IMR-90 (cell line): ENCODE measurements around the gene TAPT1.

Experiments used
- CEBPB ChIP-seq: IDR thresholded peaks from 2 replicates; pipeline ENCODE4 v1.6.1; 2012; ENCODE audit warnings: low read depth, low read length, improper control_type of control experiment
- CHD1 ChIP-seq: IDR thresholded peaks from 2 replicates; pipeline ENCODE4 v1.6.1; 2012; ENCODE audit warnings: low read depth, low read length, improper control_type of control experiment
- POLR2A ChIP-seq: IDR thresholded peaks from 2 replicates; pipeline ENCODE4 v1.6.1; 2012; ENCODE audit warnings: mild to moderate bottlenecking, low read depth, low read length
- RAD21 ChIP-seq: IDR thresholded peaks from 2 replicates; pipeline ENCODE4 v1.6.1; 2012; ENCODE audit warnings: low read length, improper control_type of control experiment
- SMC3 ChIP-seq: fragments of 150-350 bp; IDR thresholded peaks from 2 replicates; pipeline ENCODE4 v1.6.1; 2016; ENCODE audit warnings: low read depth, mild to moderate bottlenecking, antibody characterized with exemption, low read length, moderate library complexity
- TF ChIP-seq, protein P1 (sequence below): conservative IDR thresholded peaks from 2 replicates; pipeline ENCODE4 v1.5.1; 2012; ENCODE audit warnings: mild to moderate bottlenecking, low read depth, low read length, improper control_type of control experiment
- TF ChIP-seq, protein P2 (sequence below): fragments of 150-350 bp; IDR thresholded peaks from 2 replicates; pipeline ENCODE4 v1.6.1; 2016; ENCODE audit warnings: low read depth, mild to moderate bottlenecking, low read length, moderate library complexity, borderline replicate concordance

DNA sequence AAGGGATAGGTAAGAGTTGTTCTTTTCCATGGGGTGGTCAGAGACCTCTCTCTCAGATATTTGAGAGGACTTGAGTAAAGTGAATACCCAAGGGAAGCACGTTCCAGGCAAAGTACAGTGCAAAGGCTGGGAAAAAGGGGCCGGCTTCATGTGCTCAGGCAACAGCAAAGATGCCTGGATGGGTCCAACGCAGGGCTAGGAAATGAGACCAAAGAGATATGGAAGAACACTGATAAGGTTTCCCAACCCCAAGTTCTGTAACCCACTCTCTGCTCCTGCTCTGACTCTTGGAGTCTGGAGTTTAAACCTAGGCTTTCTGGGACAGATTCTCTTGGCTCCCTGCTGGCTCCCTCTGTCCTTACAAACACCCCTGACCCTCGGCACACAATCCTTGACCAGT lies 106.3 kb downstream of the TAPT1 start:
- TF ChIP-seq, protein P1, sequence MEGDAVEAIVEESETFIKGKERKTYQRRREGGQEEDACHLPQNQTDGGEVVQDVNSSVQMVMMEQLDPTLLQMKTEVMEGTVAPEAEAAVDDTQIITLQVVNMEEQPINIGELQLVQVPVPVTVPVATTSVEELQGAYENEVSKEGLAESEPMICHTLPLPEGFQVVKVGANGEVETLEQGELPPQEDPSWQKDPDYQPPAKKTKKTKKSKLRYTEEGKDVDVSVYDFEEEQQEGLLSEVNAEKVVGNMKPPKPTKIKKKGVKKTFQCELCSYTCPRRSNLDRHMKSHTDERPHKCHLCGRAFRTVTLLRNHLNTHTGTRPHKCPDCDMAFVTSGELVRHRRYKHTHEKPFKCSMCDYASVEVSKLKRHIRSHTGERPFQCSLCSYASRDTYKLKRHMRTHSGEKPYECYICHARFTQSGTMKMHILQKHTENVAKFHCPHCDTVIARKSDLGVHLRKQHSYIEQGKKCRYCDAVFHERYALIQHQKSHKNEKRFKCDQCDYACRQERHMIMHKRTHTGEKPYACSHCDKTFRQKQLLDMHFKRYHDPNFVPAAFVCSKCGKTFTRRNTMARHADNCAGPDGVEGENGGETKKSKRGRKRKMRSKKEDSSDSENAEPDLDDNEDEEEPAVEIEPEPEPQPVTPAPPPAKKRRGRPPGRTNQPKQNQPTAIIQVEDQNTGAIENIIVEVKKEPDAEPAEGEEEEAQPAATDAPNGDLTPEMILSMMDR = no peak
- TF ChIP-seq RAD21 (no peak), POLR2A (no peak), SMC3 (no peak), CEBPB (no peak), CHD1 (no peak)
- TF ChIP-seq, protein P2, sequence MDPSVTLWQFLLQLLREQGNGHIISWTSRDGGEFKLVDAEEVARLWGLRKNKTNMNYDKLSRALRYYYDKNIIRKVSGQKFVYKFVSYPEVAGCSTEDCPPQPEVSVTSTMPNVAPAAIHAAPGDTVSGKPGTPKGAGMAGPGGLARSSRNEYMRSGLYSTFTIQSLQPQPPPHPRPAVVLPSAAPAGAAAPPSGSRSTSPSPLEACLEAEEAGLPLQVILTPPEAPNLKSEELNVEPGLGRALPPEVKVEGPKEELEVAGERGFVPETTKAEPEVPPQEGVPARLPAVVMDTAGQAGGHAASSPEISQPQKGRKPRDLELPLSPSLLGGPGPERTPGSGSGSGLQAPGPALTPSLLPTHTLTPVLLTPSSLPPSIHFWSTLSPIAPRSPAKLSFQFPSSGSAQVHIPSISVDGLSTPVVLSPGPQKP = no peak
